Measurements from ENCODE around the gene CEP112.
"Not testable (repeated sequence)": the region's sequence is repeated elsewhere in the genome, so short reads cannot be mapped to it uniquely, and the experiment has no call there.

Gene CEP112

GRCh38 chr17:66210208-66210574, 18.3 kb upstream of the CEP112 start:
- no peak for DNase-seq

- DNase-seq, result no peak
Observed at GRCh38 chr17:66207936-66208335, 16.0 kb upstream of the CEP112 start.

- no peak for DNase-seq
Observed at GRCh38 chr17:66203274-66204015, 11.5 kb upstream of the CEP112 start.

GRCh38 chr17:66200685-66201092, 8.8 kb upstream of the CEP112 start:
- DNase-seq, result no peak

GRCh38 chr17:66198242-66198641, 6.3 kb upstream of the CEP112 start:
- no peak for DNase-seq

GRCh38 chr17:66192378-66192687, 400 bp upstream of the CEP112 start:
- no peak for DNase-seq

- no peak for DNase-seq
Observed at GRCh38 chr17:66190738-66191592, 968 bp downstream of the CEP112 start.

GRCh38 chr17:66187718-66188117, 4.2 kb downstream of the CEP112 start:
- DNase-seq, result no peak

- DNase-seq, result no peak
Observed at GRCh38 chr17:66185862-66186261, 6.1 kb downstream of the CEP112 start.

- DNase-seq, result no peak
Observed at GRCh38 chr17:66184392-66184791, 7.5 kb downstream of the CEP112 start.

- DNase-seq, result no peak
Observed at GRCh38 chr17:66183529-66183928, 8.4 kb downstream of the CEP112 start.

- no peak for DNase-seq
Observed at GRCh38 chr17:66178642-66179041, 13.3 kb downstream of the CEP112 start.

- DNase-seq, result no peak
Observed at GRCh38 chr17:66177048-66177447, 14.9 kb downstream of the CEP112 start.

- DNase-seq, result no peak
Observed at GRCh38 chr17:66175892-66176291, 16.0 kb downstream of the CEP112 start.

- no peak for DNase-seq
Observed at GRCh38 chr17:66172691-66173223, 19.2 kb downstream of the CEP112 start.

GRCh38 chr17:66172144-66172543, 19.8 kb downstream of the CEP112 start:
- DNase-seq, result no peak

- no peak for DNase-seq
Observed at GRCh38 chr17:66171692-66172091, 20.2 kb downstream of the CEP112 start.

GRCh38 chr17:66171172-66171571, 20.8 kb downstream of the CEP112 start:
- DNase-seq, result no peak

GRCh38 chr17:66169839-66170238, 22.1 kb downstream of the CEP112 start:
- DNase-seq, result no peak

GRCh38 chr17:66167189-66167815, 24.6 kb downstream of the CEP112 start:
- DNase-seq, result no peak

GRCh38 chr17:66165537-66166123, 26.3 kb downstream of the CEP112 start:
- DNase-seq, result peak; percentile 33

- not testable (repeated sequence) for DNase-seq
Observed at GRCh38 chr17:66155055-66155454, 36.9 kb downstream of the CEP112 start.

GRCh38 chr17:66152756-66153155, 39.2 kb downstream of the CEP112 start:
- DNase-seq, result no peak
